Breast epithelium (tissue), 4 donors: ENCODE data around the gene PDHB. TPM values are rescaled to one million over a fixed set of nuclear protein-coding genes. Genes with fewer than 3 reads are reported as not detected.

Experiments used
- DNase-seq, 2 donors: peaks; one replicate each; pipeline ENCODE4 v3.0.0-alpha.2; 2019; ENCODE audit warnings: low spot score in 2 of 2
- H3K27ac ChIP-seq, 2 donors: fragments of 200-600 bp; sonication (generic) in 1 of 2; one replicate each; pipeline ENCODE4 v1.5.1; 2016 to 2019; ENCODE audit warnings: mild to moderate bottlenecking in 1 of 2
- H3K27me3 ChIP-seq, 2 donors: fragments of 200-600 bp; sonication (generic) in 1 of 2; one replicate each; pipeline versions ENCODE4 v1.5.1 to v1.6.0; 2017 to 2019; ENCODE audit warnings: control low read depth in 1 of 2, mild to moderate bottlenecking in 1 of 2
- H3K36me3 ChIP-seq: fragments of 200-600 bp; one replicate; pipeline ENCODE4 v1.5.1; 2019
- H3K4me1 ChIP-seq, 2 donors: fragments of 200-600 bp; sonication (generic); one replicate each; pipeline ENCODE4 v1.5.1; 2016 to 2019; ENCODE audit warnings: control low read depth in 1 of 2
- H3K4me3 ChIP-seq, 3 donors: fragments of 200-600 bp; sonication (generic); 1 replicate in 2 of 3; 2 replicates in 1 of 3; pipeline ENCODE4 v1.5.1; 2016 to 2019; ENCODE audit warnings: mild to moderate bottlenecking in 3 of 3, moderate library complexity in 2 of 3
- H3K9me3 ChIP-seq, 2 donors: fragments of 200-600 bp; sonication (generic) in 1 of 2; one replicate each; pipeline ENCODE4 v1.5.1; 2016 to 2019; ENCODE audit warnings: control low read depth in 1 of 2
- POLR2A ChIP-seq: fragments of 450-650 bp; IDR thresholded peaks from one replicate; pipeline ENCODE4 v1.6.1; 2016; ENCODE audit warnings: antibody characterized with exemption, mild to moderate bottlenecking, moderate library complexity
- POLR2AphosphoS5 ChIP-seq, 3 donors: sonication (generic); formaldehyde crosslinking; IDR thresholded peaks; one replicate each; pipeline ENCODE4 v1.6.1; 2017; ENCODE audit warnings: antibody characterized with exemption in 3 of 3
- intact Hi-C: fragments of 100-400 bp; cut with DNase I; formaldehyde crosslinking; loops from one replicate; pipeline ENCODE4 v1.15.1; 2023; ENCODE audit warnings: low total_unique reads
- total RNA-seq, 3 donors: library from RNA; depleted of rRNA; stranded (reverse); fragments of >200 nt; gene quantifications; one replicate each; pipeline ENCODE4 v1.1.0, GENCODE V29; 2016
- TF ChIP-seq, protein P1 (sequence below), 3 donors: fragments of 450-650 bp; IDR thresholded peaks; one replicate each; pipeline ENCODE4 v1.5.1; 2016 to 2017; ENCODE audit warnings: antibody characterized with exemption in 3 of 3, mild to moderate bottlenecking in 3 of 3, moderate library complexity in 3 of 3

The PDHB gene
- total RNA-seq, 3 donors from 2014 or later, result 56.0 to 68.2 (median 57.1) TPM

DNA sequence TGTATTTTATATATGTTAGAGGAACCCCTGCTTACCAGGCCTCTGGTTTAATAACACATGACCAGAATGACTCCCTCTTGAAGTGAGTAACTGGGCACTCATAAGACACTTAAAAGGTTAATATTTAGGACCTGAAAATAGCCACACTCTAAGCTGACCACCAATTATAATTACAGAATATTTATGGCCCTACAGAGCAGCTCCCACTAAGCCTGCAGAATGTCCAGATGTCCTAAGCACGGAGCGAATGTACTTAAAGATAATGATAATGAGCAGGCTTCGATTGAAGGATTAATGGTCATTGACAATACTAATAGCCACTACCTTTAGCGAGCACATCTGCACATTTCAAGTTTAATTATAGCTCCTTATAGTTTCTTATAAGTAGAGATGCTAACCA is 35.5 kb upstream of the PDHB start:
- Histone ChIP-seq H3K27me3 (no peaks in the 10 kb centered on the region), H3K4me3 (no peak overlapping the region), H3K4me1 (no peaks in the 10 kb centered on the region), H3K36me3 (no peaks in the 10 kb centered on the region), H3K27ac (no peak overlapping the region), H3K9me3 (no peaks in the 10 kb centered on the region)
- no peak for TF ChIP-seq POLR2A
- TF ChIP-seq, protein P1, sequence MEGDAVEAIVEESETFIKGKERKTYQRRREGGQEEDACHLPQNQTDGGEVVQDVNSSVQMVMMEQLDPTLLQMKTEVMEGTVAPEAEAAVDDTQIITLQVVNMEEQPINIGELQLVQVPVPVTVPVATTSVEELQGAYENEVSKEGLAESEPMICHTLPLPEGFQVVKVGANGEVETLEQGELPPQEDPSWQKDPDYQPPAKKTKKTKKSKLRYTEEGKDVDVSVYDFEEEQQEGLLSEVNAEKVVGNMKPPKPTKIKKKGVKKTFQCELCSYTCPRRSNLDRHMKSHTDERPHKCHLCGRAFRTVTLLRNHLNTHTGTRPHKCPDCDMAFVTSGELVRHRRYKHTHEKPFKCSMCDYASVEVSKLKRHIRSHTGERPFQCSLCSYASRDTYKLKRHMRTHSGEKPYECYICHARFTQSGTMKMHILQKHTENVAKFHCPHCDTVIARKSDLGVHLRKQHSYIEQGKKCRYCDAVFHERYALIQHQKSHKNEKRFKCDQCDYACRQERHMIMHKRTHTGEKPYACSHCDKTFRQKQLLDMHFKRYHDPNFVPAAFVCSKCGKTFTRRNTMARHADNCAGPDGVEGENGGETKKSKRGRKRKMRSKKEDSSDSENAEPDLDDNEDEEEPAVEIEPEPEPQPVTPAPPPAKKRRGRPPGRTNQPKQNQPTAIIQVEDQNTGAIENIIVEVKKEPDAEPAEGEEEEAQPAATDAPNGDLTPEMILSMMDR (IDR thresholded peaks at IDR 0.05), result no peak
- no peak for TF ChIP-seq POLR2AphosphoS5 (IDR thresholded peaks at IDR 0.05)
- intact Hi-C loops, result loop anchor here (5.0 kb wide), 1 partner anchor 437 kb away; no protein-coding TSS in a partner anchor
- no peak for DNase-seq

DNA sequence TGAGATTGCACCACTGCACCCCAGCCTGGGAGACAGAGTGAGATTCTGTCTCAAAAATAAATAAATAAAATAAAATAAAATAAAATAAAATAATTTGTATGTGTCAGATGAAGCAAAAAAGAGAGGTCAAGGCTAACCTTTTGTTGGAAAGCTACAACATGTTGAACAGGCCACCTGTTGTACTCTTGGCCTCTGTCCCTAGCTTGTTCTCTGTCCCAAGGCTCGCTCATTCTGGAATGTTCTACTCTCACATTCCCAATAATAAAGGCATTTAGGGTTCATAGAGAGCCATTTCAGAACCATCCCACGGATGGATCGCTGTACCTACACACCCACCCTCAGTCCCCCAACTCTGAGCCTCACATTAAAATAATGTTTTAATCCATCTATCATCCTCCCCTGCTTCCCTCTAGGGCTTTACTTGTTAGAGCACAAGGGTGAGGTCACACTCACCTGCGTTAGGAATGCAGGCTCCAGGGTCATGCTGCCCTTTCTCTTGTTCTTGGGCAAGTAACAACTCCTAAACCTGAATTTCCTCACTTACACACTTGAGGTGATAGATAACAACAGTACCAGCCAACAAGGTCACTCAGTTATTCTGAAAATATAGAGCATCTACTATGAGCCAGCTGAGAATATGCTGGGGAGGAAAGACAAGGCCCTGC is 33.4 kb upstream of the PDHB start:
- DNase-seq, result no peak
- H3K4me1 ChIP-seq, result no peaks in the 10 kb centered on the region
- no peaks in the 10 kb centered on the region for H3K36me3 ChIP-seq
- intact Hi-C loops, result loop anchor here (5.0 kb wide), 1 partner anchor 435 kb away; no protein-coding TSS in a partner anchor
- no peak overlapping the region for H3K4me3 ChIP-seq
- no peaks in the 10 kb centered on the region for H3K9me3 ChIP-seq
- TF ChIP-seq POLR2AphosphoS5 (IDR thresholded peaks at IDR 0.05) (no peak), POLR2A (no peak)
- TF ChIP-seq, protein P1 (IDR thresholded peaks at IDR 0.05), result no peak
- no peak overlapping the region for H3K27ac ChIP-seq
- no peaks in the 10 kb centered on the region for H3K27me3 ChIP-seq

DNA sequence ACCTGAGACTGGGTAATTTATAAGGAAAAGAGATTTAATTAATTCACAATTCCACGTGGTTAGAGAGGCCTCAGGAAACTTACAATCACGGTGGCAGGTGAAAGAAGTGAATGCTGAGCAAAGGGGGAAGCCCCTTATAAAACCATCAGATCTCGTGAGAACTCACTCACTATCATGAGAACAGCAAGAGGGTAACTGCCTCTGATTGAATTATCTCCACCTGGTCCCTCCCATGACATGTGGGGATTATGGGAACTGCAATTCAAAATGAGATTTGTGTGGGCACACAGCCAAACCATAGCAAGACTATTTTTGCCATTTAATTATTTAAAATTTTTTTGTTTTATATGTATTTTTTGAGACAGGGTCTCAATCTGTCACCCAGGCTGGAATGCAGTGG is 31.2 kb upstream of the PDHB start:
- intact Hi-C loops, result loop anchor here (5.0 kb wide), 1 partner anchor 433 kb away; no protein-coding TSS in a partner anchor

DNA sequence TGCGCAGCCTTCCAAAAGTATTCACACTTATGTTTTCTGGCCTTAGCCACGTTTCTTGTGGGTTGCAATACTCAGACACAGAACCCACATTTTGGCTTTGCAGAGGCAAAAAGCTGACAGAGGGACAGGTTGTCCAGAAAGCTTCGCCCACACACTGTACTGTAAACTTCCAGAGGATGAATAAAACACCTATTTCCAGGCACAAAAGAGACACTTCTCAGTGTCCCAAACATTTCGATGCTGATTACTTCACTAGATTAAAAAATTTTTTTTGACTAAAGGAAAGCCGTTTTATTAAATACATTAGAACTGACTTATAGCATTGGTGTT is 30.3 kb upstream of the PDHB start:
- no peak for DNase-seq
- Histone ChIP-seq H3K4me3 (peak overlapping the region in 2 of 3 donors; percentile 33 to 47), H3K9me3 (no peaks in the 10 kb centered on the region), H3K27ac (peak overlapping the region; percentile 10 to 40), H3K4me1 (no peaks in the 10 kb centered on the region), H3K36me3 (no peaks in the 10 kb centered on the region), H3K27me3 (no peaks in the 10 kb centered on the region)
- TF ChIP-seq POLR2AphosphoS5 (IDR thresholded peaks at IDR 0.05) (no peak), POLR2A (no peak)
- TF ChIP-seq, protein P1 (IDR thresholded peaks at IDR 0.05), result no peak
- intact Hi-C loops, result no loop called here

More for the DNA sequence above, 31.2 kb upstream of the PDHB start:
- Histone ChIP-seq H3K4me3 (no peak overlapping the region), H3K27ac (no peak overlapping the region), H3K27me3 (no peaks in the 10 kb centered on the region), H3K9me3 (no peaks in the 10 kb centered on the region), H3K4me1 (no peaks in the 10 kb centered on the region), H3K36me3 (no peaks in the 10 kb centered on the region)
- TF ChIP-seq POLR2AphosphoS5 (IDR thresholded peaks at IDR 0.05) (no peak), POLR2A (no peak)
- TF ChIP-seq, protein P1 (IDR thresholded peaks at IDR 0.05), result no peak
- no peak for DNase-seq

DNA sequence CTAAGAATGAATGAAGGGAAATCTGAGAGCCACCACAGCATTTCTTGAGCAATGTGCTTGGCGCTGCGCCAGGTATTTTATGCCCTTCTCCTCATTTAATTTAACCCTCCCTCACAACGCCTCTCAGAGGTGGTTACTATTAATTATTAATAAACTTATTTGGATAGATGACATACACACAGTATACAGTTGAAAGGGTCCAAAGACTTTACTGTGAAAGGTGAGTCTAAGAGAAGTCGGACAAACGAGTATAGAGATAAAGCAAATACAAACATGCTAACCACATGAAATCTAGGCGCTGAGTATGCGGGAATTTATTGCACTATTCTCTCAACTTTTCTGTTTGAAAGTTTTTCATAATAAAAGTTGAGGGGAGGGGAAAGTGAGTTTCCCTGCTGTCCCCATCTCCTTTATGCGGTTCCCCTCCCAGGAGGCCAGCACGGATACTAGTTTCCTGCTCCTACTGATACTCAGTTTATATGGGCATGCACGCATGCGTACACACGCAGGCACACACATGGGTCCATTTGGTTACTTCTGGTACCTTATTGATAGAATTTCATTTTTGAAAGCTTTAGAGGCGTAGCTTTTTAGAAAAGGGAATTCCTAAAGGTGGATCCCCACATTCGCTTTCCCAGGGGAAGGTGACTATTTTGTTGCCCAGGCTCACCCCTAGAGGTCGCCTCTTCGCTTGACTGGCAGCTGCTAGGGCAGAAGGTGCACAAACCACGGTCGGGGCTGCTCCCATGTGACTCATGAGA is 29.7 kb upstream of the PDHB start:
- Histone ChIP-seq H3K36me3 (no peaks in the 10 kb centered on the region), H3K4me1 (no peaks in the 10 kb centered on the region), H3K4me3 (peak overlapping the region in 2 of 3 donors; percentile 33 to 47), H3K27me3 (no peaks in the 10 kb centered on the region), H3K9me3 (no peaks in the 10 kb centered on the region), H3K27ac (peak overlapping the region; percentile 10 to 40)
- no peak for TF ChIP-seq POLR2A
- TF ChIP-seq, protein P1 (IDR thresholded peaks at IDR 0.05), result peak in 2 of 3 donors; percentile 63 to 72
- peak in 1 of 3 donors; percentile 22 for TF ChIP-seq POLR2AphosphoS5 (IDR thresholded peaks at IDR 0.05)
- peak; percentile 59 to 72 for DNase-seq
- intact Hi-C loops, result no loop called here
